Ammon's horn (tissue), 1 donor: Measurements from ENCODE around the gene AKR1B1.
"Not testable (repeated sequence)": the region's sequence is repeated elsewhere in the genome, so short reads cannot be mapped to it uniquely, and the experiment has no call there.

Source experiments
- DNase-seq: peaks from one replicate; pipeline ENCODE4 v3.0.0-alpha.2; 2016; ENCODE audit warnings: low spot score

Gene AKR1B1

DNA sequence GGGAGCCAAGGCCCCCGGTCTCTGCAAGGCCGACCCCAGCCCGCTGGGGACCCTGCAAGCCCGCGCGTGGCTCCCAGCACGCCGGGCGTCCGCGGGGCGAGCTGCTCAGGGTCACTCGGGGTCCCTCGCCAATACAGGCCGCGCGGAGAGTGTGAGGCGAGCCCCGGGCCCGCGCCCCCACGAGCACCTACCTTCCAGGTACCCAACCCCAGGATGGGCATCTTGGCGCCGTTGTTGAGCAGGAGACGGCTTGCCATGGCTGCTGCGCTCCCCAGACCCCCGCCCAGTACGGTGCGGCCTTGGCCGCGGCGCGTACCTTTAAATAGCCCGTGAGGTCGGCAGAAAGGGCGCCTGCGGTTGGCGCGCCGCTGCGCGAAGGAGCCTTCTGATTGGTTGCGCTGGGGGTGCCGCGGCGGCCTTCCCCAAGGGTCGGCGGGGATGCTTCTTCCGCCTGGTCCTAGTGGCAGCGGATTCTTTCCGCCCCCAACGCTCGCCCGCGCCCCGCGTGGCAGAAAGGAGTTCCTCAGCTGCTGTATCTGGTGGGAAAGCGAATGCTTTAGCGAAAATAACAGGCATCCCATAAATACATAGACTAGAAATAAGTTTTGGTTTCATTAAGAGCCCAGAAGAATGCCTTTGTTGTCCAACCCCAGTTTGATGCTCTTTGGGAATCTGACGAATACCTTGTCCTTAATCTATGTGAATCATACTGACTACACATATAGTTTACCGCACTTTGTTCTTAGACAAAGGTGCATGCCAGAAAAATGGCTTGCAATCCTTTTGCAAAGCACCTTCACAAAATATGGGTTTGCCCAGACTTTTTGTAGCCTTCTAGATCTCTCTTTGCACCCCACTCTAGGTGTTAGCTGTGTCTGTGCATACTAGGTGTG lies at the start of gene AKR1B1:
Gene AKR1B1, minus strand, starts transcription at position 295 of the 893 bp plus-strand sequence. Its CDS starts 38 bp downstream, at position 257.
- peak; percentile 95 for DNase-seq

- no peak for DNase-seq
Measured at GRCh38 chr7:134505856-134506255, 47.0 kb upstream of the AKR1B1 start.

- DNase-seq: no peak
Measured at GRCh38 chr7:134504660-134505164, 45.8 kb upstream of the AKR1B1 start.

GRCh38 chr7:134502463-134503371 lies 43.8 kb upstream of the AKR1B1 start:
- DNase-seq: peak; percentile 43

DNA sequence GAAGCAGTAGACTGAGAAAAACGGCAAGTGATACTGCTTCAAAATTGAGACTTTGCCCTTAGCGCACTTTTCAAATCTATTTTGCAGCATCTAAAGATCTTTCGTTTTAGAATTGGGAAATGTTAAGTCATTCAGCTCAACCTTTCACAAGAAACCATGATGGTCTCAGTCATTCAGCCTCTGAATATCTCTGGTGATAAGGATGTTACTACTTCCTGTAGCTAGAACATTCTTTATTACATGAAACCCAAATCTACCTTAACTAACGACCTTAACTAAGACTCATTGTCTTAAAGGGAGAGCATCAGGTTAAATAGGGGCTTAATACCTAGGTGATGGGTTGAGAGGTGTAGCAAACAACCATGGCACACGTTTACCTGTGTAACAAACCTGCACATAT lies 42.1 kb upstream of the AKR1B1 start:
- no peak for DNase-seq

- no peak for DNase-seq
Measured at GRCh38 chr7:134500406-134500805, 41.5 kb upstream of the AKR1B1 start.

GRCh38 chr7:134495546-134495945 lies 36.6 kb upstream of the AKR1B1 start:
- no peak for DNase-seq

DNA sequence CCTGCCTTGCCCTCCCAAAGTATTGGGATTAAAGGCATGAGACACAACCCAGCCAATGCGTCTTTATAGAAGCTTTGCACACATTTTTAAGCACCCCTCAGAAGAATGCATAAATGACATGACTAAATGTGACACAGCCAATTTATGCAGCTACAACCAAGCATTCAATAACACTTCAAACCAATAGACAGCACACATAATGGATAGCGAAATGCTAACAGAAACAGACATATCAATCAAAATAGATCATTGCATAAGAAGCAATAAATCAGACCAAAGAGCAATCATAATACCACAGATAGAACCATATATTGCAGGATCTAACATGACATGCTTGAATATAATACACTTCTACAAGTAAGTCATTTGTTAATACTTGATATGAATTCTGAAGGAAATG lies 34.2 kb upstream of the AKR1B1 start:
- DNase-seq: no peak

GRCh38 chr7:134487721-134488120 lies 28.8 kb upstream of the AKR1B1 start:
- DNase-seq: not testable (repeated sequence)

- no peak for DNase-seq
Measured at GRCh38 chr7:134485203-134485602, 26.3 kb upstream of the AKR1B1 start.

- DNase-seq: no peak
Measured at GRCh38 chr7:134483296-134483695, 24.4 kb upstream of the AKR1B1 start.

GRCh38 chr7:134482858-134483257 lies 24.0 kb upstream of the AKR1B1 start:
- no peak for DNase-seq

- no peak for DNase-seq
Measured at GRCh38 chr7:134481167-134481566, 22.3 kb upstream of the AKR1B1 start.

GRCh38 chr7:134480730-134481129 lies 21.8 kb upstream of the AKR1B1 start:
- no peak for DNase-seq

DNA sequence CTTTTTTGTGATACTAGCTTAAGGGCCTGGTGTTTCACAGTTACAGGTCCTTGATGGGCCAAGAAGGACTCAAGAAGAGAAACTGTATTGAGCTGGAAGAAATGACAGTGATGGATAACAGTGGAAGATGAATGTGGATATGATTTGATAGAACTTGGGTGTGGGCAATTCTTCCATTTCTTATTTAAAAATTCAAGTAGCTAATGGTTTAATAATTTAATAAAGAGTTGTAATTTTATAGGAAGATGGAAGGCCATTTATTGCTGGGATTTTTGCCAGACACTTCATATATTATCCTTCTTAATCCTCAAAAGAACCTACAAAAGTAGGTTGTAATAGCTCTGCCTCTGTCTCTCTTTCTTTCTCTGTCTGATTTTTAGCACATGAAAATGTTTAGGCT lies 21.3 kb upstream of the AKR1B1 start:
- no peak for DNase-seq

- DNase-seq: no peak
Measured at GRCh38 chr7:134478707-134479106, 19.8 kb upstream of the AKR1B1 start.

- no peak for DNase-seq
Measured at GRCh38 chr7:134477954-134478353, 19.1 kb upstream of the AKR1B1 start.

- DNase-seq: no peak
Measured at GRCh38 chr7:134476044-134476443, 17.1 kb upstream of the AKR1B1 start.

DNA sequence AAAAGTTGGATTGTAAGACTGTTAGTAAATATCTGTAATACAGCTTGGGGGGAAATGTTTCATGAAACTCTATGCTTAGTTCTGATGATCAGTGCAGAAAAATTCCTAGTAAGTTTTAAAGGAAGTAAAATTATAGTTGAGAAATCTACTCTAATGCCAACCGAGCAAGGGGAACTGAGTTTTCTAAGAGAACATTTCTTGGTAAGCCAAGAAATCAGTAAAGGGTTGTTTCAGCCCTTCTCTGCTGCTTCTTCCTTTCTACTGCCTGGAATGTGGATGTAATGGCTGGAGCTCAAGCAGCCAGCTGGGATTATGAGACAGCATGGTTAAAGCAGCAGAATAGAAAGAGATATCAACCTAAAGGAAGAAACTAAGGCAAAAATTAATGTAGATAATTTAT lies 15.9 kb upstream of the AKR1B1 start:
- no peak for DNase-seq

DNA sequence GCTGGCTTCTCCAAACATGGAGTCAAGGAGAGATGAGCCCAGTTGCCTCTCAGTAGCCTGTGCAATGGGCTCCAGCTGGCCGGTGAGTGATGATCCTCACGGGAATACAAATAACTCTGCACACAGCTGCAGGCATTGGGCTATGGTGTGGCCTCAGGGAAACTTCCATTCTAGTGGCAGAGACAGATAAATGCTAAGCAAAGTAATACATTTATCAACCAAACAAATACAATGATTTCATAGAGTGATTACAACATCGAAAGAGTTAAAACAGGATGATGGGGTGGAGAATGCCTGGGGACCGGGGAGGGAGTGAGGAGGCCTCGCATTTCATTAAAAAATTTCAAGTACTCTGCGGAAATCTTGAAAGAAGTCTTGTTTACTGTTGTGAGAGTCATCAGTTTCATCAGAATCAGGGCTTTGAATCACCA lies 15.0 kb upstream of the AKR1B1 start:
- no peak for DNase-seq

DNA sequence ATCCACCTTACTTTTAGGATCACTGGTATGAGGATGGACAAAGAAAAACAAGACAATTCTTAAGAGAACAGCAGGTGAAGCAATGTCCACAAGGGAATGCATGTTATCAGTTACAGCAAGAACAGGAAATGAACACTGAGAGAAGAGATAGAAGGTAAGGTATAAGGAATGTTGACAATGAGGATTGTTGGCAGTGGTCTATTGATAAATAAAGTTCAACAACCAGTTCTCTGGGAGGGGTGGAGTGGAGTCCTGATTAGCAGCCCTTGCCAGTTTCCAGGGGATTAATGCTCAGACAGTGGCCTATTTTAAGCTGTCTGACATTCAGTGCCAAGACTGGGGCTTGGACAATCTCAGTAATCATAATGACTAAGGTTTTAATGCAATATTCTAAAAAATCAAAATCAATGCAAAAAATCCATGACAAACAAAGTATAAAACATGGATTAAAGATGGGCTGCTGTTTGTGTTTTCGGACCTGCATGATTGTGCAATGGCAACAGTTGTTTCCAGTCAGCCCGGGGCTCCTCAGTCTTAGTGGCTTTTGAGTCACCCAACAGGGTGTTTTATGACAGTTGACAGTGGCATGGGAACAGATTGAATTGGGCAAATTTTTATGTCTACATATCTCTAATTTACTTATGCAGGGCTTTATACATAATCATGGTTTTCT lies 13.8 kb upstream of the AKR1B1 start:
- DNase-seq: no peak

- no peak for DNase-seq
Measured at GRCh38 chr7:134470864-134471263, 12.0 kb upstream of the AKR1B1 start.
